Measurements from ENCODE around the gene S100A10. TPM values are rescaled to one million over a fixed set of nuclear protein-coding genes. Genes with fewer than 3 reads are reported as not detected.

Gene S100A10
- total RNA-seq, 1 experiment from 2014 or later: 161 TPM

- H3K4me3 Mint-ChIP-seq: peak overlapping the region; percentile 93
- ATAC-seq (peak; percentile 32), DNase-seq (ENCODE audit: low spot score) (peak; percentile 50)
- ChIA-PET CTCF (interaction anchor here (0.7 to 9.2 kb wide), 9 partner anchors 9 to 85 kb away, joined by 3 to 83 read pairs (median 6); partner anchors contain the start of gene THEM4), POLR2A (interaction anchor here (1.0 to 1.3 kb wide), 4 partner anchors 20 to 482 kb away, joined by 3 to 5 read pairs (median 4); partner anchors contain the start of genes CGN and THEM4)
- H3K27me3 Mint-ChIP-seq (ENCODE audit: low read depth): peaks cover 8% of the 10 kb centered on the region; the same call in 1 of the 2 replicates
- peaks cover 55% of the 10 kb centered on the region for H3K4me1 Mint-ChIP-seq
- TF ChIP-seq SMAD3 (CRISPR knock-in tag; IDR thresholded peaks at IDR 0.05; ENCODE audit: borderline replicate concordance) (no peak), FOXJ3 (CRISPR knock-in tag; IDR thresholded peaks at IDR 0.05; ENCODE audit: borderline replicate concordance) (no peak), ELF4 (CRISPR knock-in tag; IDR thresholded peaks at IDR 0.05; ENCODE audit: low read depth) (no peak), HMGXB4 (CRISPR knock-in tag; IDR thresholded peaks at IDR 0.05) (0 out of 2 replicates have a peak, but pooled peaks have one; percentile 40), SP1 (CRISPR knock-in tag; conservative IDR thresholded peaks at IDR 0.05) (0 out of 2 replicates have a peak, but pooled peaks have one; percentile 29)
- H3K27ac Mint-ChIP-seq: peak overlapping the region; percentile 86
- no peaks in the 10 kb centered on the region for H3K36me3 Mint-ChIP-seq
- no peaks in the 10 kb centered on the region for H3K9me3 Mint-ChIP-seq
Observed at GRCh38 chr1:151993084-151993733, 450 bp downstream of the S100A10 start.

GRCh38 chr1:151992303-151993083 lies 1.2 kb downstream of the S100A10 start:
- TF ChIP-seq MLX (CRISPR knock-in tag; IDR thresholded peaks at IDR 0.05) (no peak), SP1 (CRISPR knock-in tag; conservative IDR thresholded peaks at IDR 0.05) (0 out of 2 replicates have a peak, but pooled peaks have one; percentile 28), MXD4 (CRISPR knock-in tag; IDR thresholded peaks at IDR 0.05; ENCODE audit: borderline replicate concordance) (no peak), ZNF416 (CRISPR knock-in tag; IDR thresholded peaks at IDR 0.05) (no peak), ZNF121 (CRISPR knock-in tag; IDR thresholded peaks at IDR 0.05) (peak; percentile 95), ZNF425 (CRISPR knock-in tag; conservative IDR thresholded peaks at IDR 0.05) (no peak), MAX (CRISPR knock-in tag; IDR thresholded peaks at IDR 0.05) (peak; percentile 49; the same call in 1 of the 2 replicates)
- DNase-seq (ENCODE audit: low spot score) (peak; percentile 59), ATAC-seq (peak; percentile 66)
- peaks cover 58% of the 10 kb centered on the region for H3K4me1 Mint-ChIP-seq
- ChIA-PET POLR2A (interaction anchor here (1.0 to 1.3 kb wide), 4 partner anchors 20 to 481 kb away, joined by 3 to 5 read pairs (median 4); partner anchors contain the start of genes CGN and THEM4), CTCF (interaction anchor here (0.5 to 9.2 kb wide), 14 partner anchors 10 to 613 kb away, joined by 3 to 83 read pairs (median 4); partner anchors contain the start of gene THEM4)
- no peaks in the 10 kb centered on the region for H3K36me3 Mint-ChIP-seq
- no peaks in the 10 kb centered on the region for H3K9me3 Mint-ChIP-seq
- H3K4me3 Mint-ChIP-seq: peak overlapping the region; percentile 93
- H3K27me3 Mint-ChIP-seq (ENCODE audit: low read depth): peaks cover 8% of the 10 kb centered on the region; the same call in 1 of the 2 replicates
- H3K27ac Mint-ChIP-seq: peak overlapping the region; percentile 86

- ChIA-PET CTCF (interaction anchor here (0.5 to 9.2 kb wide), 11 partner anchors 10 to 163 kb away, joined by 3 to 83 read pairs (median 5); partner anchors contain the start of gene THEM4), POLR2A (interaction anchor here (1.1 to 1.3 kb wide), 2 partner anchors 23 to 82 kb away, joined by 4 to 5 read pairs; partner anchors contain the start of gene THEM4)
- peaks cover 58% of the 10 kb centered on the region for H3K4me1 Mint-ChIP-seq
- H3K27me3 Mint-ChIP-seq (ENCODE audit: low read depth): peaks cover 8% of the 10 kb centered on the region; the same call in 1 of the 2 replicates
- no peaks in the 10 kb centered on the region for H3K9me3 Mint-ChIP-seq
- peak overlapping the region; percentile 86; the same call in 1 of the 2 replicates for H3K27ac Mint-ChIP-seq
- H3K4me3 Mint-ChIP-seq: peak overlapping the region; percentile 93
- TF ChIP-seq ARID4B (CRISPR knock-in tag; IDR thresholded peaks at IDR 0.05; ENCODE audit: borderline replicate concordance): no peak
- no peak for ATAC-seq
- H3K36me3 Mint-ChIP-seq: no peaks in the 10 kb centered on the region
- DNase-seq (ENCODE audit: low spot score): no peak
Observed at GRCh38 chr1:151991663-151992302, 1.9 kb downstream of the S100A10 start.

All from WTC11 (cell line).